ENCODE measurements around the gene NLGN2.

The NLGN2 gene

GRCh38 chr17:7392696-7393612, 14.7 kb upstream of the NLGN2 start:
- no peaks in the 10 kb centered on the region for H3K9me3 ChIP-seq (ENCODE audit: control insufficient read depth in 2 of 2, low read length in 2 of 2)
- peak overlapping the region in 1 of 2 donors; percentile 73 for H3K9ac ChIP-seq (ENCODE audit: low read length in 2 of 2)
- H3K4me1 ChIP-seq (ENCODE audit: control insufficient read depth, insufficient read depth, low read length): peaks cover 20% of the 10 kb centered on the region
- H3K36me3 ChIP-seq (ENCODE audit: control insufficient read depth in 2 of 2, insufficient read depth in 2 of 2, low read length in 2 of 2): peaks cover 6 to 16% of the 10 kb centered on the region in 2 donors
- H3K4me3 ChIP-seq (ENCODE audit: low read length in 2 of 2): peak overlapping the region; percentile 76 to 84
- H3K27ac ChIP-seq (ENCODE audit: low read length): no peak overlapping the region
- H3K27me3 ChIP-seq (ENCODE audit: control insufficient read depth in 1 of 2, insufficient read depth in 2 of 2, low read length in 2 of 2): no peaks in the 10 kb centered on the region

GRCh38 chr17:7393613-7394451, 13.8 kb upstream of the NLGN2 start:
- Histone ChIP-seq H3K9ac (ENCODE audit: low read length in 2 of 2) (peak overlapping the region; percentile 73 to 84), H3K4me1 (ENCODE audit: control insufficient read depth, insufficient read depth, low read length) (peaks cover 20% of the 10 kb centered on the region), H3K27ac (ENCODE audit: low read length) (peak overlapping the region; percentile 69), H3K9me3 (ENCODE audit: control insufficient read depth in 2 of 2, low read length in 2 of 2) (no peaks in the 10 kb centered on the region), H3K27me3 (ENCODE audit: control insufficient read depth in 1 of 2, insufficient read depth in 2 of 2, low read length in 2 of 2) (no peaks in the 10 kb centered on the region), H3K4me3 (ENCODE audit: low read length in 2 of 2) (peak overlapping the region; percentile 76 to 84), H3K36me3 (ENCODE audit: control insufficient read depth in 2 of 2, insufficient read depth in 2 of 2, low read length in 2 of 2) (peaks cover 6 to 16% of the 10 kb centered on the region in 2 donors)

- H3K4me1 ChIP-seq (ENCODE audit: control insufficient read depth, insufficient read depth, low read length): peaks cover 20% of the 10 kb centered on the region
- H3K27me3 ChIP-seq (ENCODE audit: control insufficient read depth in 1 of 2, insufficient read depth in 2 of 2, low read length in 2 of 2): no peaks in the 10 kb centered on the region
- peak within 1 kb of the TSS; percentile 73 to 92 for H3K9ac ChIP-seq (ENCODE audit: low read length in 2 of 2)
- peak within 1 kb of the TSS; percentile 76 to 84 for H3K4me3 ChIP-seq (ENCODE audit: low read length in 2 of 2)
- H3K27ac ChIP-seq (ENCODE audit: low read length): peak within 1 kb of the TSS; percentile 69
- peaks cover 6 to 12% of the 10 kb centered on the region in 2 donors for H3K36me3 ChIP-seq (ENCODE audit: control insufficient read depth in 2 of 2, insufficient read depth in 2 of 2, low read length in 2 of 2)
- H3K9me3 ChIP-seq (ENCODE audit: control insufficient read depth in 2 of 2, low read length in 2 of 2): no peaks in the 10 kb centered on the region
Measured at GRCh38 chr17:7394452-7395191, 13.0 kb upstream of the NLGN2 start, which contains the start of gene PLSCR3. TSS of gene PLSCR3 (minus strand) at chr17:7394525. CDS start at chr17:7394110, 415 bp downstream.

- H3K9ac ChIP-seq (ENCODE audit: low read length in 2 of 2): no peak overlapping the region
- no peak overlapping the region for H3K27ac ChIP-seq (ENCODE audit: low read length)
- H3K4me3 ChIP-seq (ENCODE audit: low read length in 2 of 2): no peak overlapping the region
- H3K27me3 ChIP-seq (ENCODE audit: control insufficient read depth in 1 of 2, insufficient read depth in 2 of 2, low read length in 2 of 2): no peaks in the 10 kb centered on the region
- no peaks in the 10 kb centered on the region for H3K9me3 ChIP-seq (ENCODE audit: control insufficient read depth in 2 of 2, low read length in 2 of 2)
- peaks cover 18% of the 10 kb centered on the region for H3K4me1 ChIP-seq (ENCODE audit: control insufficient read depth, insufficient read depth, low read length)
- H3K36me3 ChIP-seq (ENCODE audit: control insufficient read depth in 2 of 2, insufficient read depth in 2 of 2, low read length in 2 of 2): peaks cover 0 to 3% of the 10 kb centered on the region in 2 donors
Measured at GRCh38 chr17:7396147-7396546, 11.5 kb upstream of the NLGN2 start.

- no peaks in the 10 kb centered on the region for H3K27me3 ChIP-seq (ENCODE audit: control insufficient read depth in 1 of 2, insufficient read depth in 2 of 2, low read length in 2 of 2)
- H3K4me1 ChIP-seq (ENCODE audit: control insufficient read depth, insufficient read depth, low read length): peaks cover 22% of the 10 kb centered on the region
- no peak overlapping the region for H3K4me3 ChIP-seq (ENCODE audit: low read length in 2 of 2)
- no peaks in the 10 kb centered on the region for H3K9me3 ChIP-seq (ENCODE audit: control insufficient read depth in 2 of 2, low read length in 2 of 2)
- H3K36me3 ChIP-seq (ENCODE audit: control insufficient read depth in 2 of 2, insufficient read depth in 2 of 2, low read length in 2 of 2): no peaks in the 10 kb centered on the region
- H3K9ac ChIP-seq (ENCODE audit: low read length in 2 of 2): no peak overlapping the region
- no peak overlapping the region for H3K27ac ChIP-seq (ENCODE audit: low read length)
Measured at GRCh38 chr17:7398612-7399011, 9.0 kb upstream of the NLGN2 start.

GRCh38 chr17:7403043-7403726, 4.5 kb upstream of the NLGN2 start:
- Histone ChIP-seq H3K4me3 (ENCODE audit: low read length in 2 of 2) (peak overlapping the region; percentile 81 to 82), H3K4me1 (ENCODE audit: control insufficient read depth, insufficient read depth, low read length) (peaks cover 18% of the 10 kb centered on the region)

GRCh38 chr17:7403727-7403976, 4.0 kb upstream of the NLGN2 start:
- no peaks in the 10 kb centered on the region for H3K27me3 ChIP-seq (ENCODE audit: control insufficient read depth in 1 of 2, insufficient read depth in 2 of 2, low read length in 2 of 2)
- peak overlapping the region; percentile 71 to 78 for H3K9ac ChIP-seq (ENCODE audit: low read length in 2 of 2)
- no peaks in the 10 kb centered on the region for H3K36me3 ChIP-seq (ENCODE audit: control insufficient read depth in 2 of 2, insufficient read depth in 2 of 2, low read length in 2 of 2)
- peak overlapping the region; percentile 81 to 82 for H3K4me3 ChIP-seq (ENCODE audit: low read length in 2 of 2)
- H3K9me3 ChIP-seq (ENCODE audit: control insufficient read depth in 2 of 2, low read length in 2 of 2): no peaks in the 10 kb centered on the region
- peak overlapping the region; percentile 79 for H3K27ac ChIP-seq (ENCODE audit: low read length)
- peaks cover 18% of the 10 kb centered on the region for H3K4me1 ChIP-seq (ENCODE audit: control insufficient read depth, insufficient read depth, low read length)

More at GRCh38 chr17:7403043-7403726, 4.5 kb upstream of the NLGN2 start:
- H3K36me3 ChIP-seq (ENCODE audit: control insufficient read depth in 2 of 2, insufficient read depth in 2 of 2, low read length in 2 of 2): no peaks in the 10 kb centered on the region
- no peaks in the 10 kb centered on the region for H3K9me3 ChIP-seq (ENCODE audit: control insufficient read depth in 2 of 2, low read length in 2 of 2)
- H3K27me3 ChIP-seq (ENCODE audit: control insufficient read depth in 1 of 2, insufficient read depth in 2 of 2, low read length in 2 of 2): no peaks in the 10 kb centered on the region
- peak overlapping the region; percentile 79 for H3K27ac ChIP-seq (ENCODE audit: low read length)
- H3K9ac ChIP-seq (ENCODE audit: low read length in 2 of 2): peak overlapping the region; percentile 71 to 78

- peak within 1 kb of the TSS; percentile 79 for H3K27ac ChIP-seq (ENCODE audit: low read length)
- H3K9ac ChIP-seq (ENCODE audit: low read length in 2 of 2): peak within 1 kb of the TSS; percentile 71 to 80
- peak within 1 kb of the TSS; percentile 81 to 82 for H3K4me3 ChIP-seq (ENCODE audit: low read length in 2 of 2)
- no peaks in the 10 kb centered on the region for H3K27me3 ChIP-seq (ENCODE audit: control insufficient read depth in 1 of 2, insufficient read depth in 2 of 2, low read length in 2 of 2)
- peaks cover 18% of the 10 kb centered on the region for H3K4me1 ChIP-seq (ENCODE audit: control insufficient read depth, insufficient read depth, low read length)
- H3K36me3 ChIP-seq (ENCODE audit: control insufficient read depth in 2 of 2, insufficient read depth in 2 of 2, low read length in 2 of 2): peaks cover 0 to 3% of the 10 kb centered on the region in 2 donors
- no peaks in the 10 kb centered on the region for H3K9me3 ChIP-seq (ENCODE audit: control insufficient read depth in 2 of 2, low read length in 2 of 2)
Measured at GRCh38 chr17:7403977-7404736, 3.5 kb upstream of the NLGN2 start, which contains the start of gene TMEM256. TSS of gene TMEM256 (minus strand) at chr17:7404097. CDS start at chr17:7404084, 13 bp downstream.

- Histone ChIP-seq H3K9me3 (ENCODE audit: control insufficient read depth in 2 of 2, low read length in 2 of 2) (no peaks in the 10 kb centered on the region), H3K4me1 (ENCODE audit: control insufficient read depth, insufficient read depth, low read length) (peaks cover 18% of the 10 kb centered on the region), H3K9ac (ENCODE audit: low read length in 2 of 2) (peak overlapping the region; percentile 64 to 80), H3K36me3 (ENCODE audit: control insufficient read depth in 2 of 2, insufficient read depth in 2 of 2, low read length in 2 of 2) (peaks cover 6 to 8% of the 10 kb centered on the region in 2 donors), H3K27ac (ENCODE audit: low read length) (peak overlapping the region; percentile 79), H3K27me3 (ENCODE audit: control insufficient read depth in 1 of 2, insufficient read depth in 2 of 2, low read length in 2 of 2) (no peaks in the 10 kb centered on the region), H3K4me3 (ENCODE audit: low read length in 2 of 2) (peak overlapping the region; percentile 28 to 82)
Measured at GRCh38 chr17:7404737-7405349, 2.8 kb upstream of the NLGN2 start.
